NB4 (cell line): Measurements from ENCODE around the gene EPHA1.

Experiments used
- DNase-seq: peaks from one replicate; pipeline ENCODE4 v3.0.0; 2010; ENCODE audit warnings: low read depth
- H3K4me3 ChIP-seq: one replicate; pipeline ENCODE4 v1.5.1; 2011; ENCODE audit warnings: mild to moderate bottlenecking, low read depth, low read length, moderate library complexity
- MAX ChIP-seq: IDR thresholded peaks from 2 replicates; pipeline ENCODE4 v1.6.1; 2011; ENCODE audit warnings: low read depth, low read length
- MYC ChIP-seq: IDR thresholded peaks from 2 replicates; pipeline ENCODE4 v1.6.1; 2011; ENCODE audit warnings: low read depth, low read length
- POLR2A ChIP-seq: IDR thresholded peaks from 2 replicates; pipeline ENCODE4 v1.6.1; 2011; ENCODE audit warnings: mild to moderate bottlenecking; ENCODE audit not compliant: insufficient read length; ENCODE audit errors: extremely low read depth
- TF ChIP-seq, protein P1 (sequence below): IDR thresholded peaks from one replicate; pipeline ENCODE4 v1.5.1; 2012; ENCODE audit warnings: low read depth, low read length

EPHA1 gene

GRCh38 chr7:143388491-143389101, 20.1 kb downstream of the EPHA1 start:
- TF ChIP-seq MYC (no peak), MAX (no peak), POLR2A (no peak)
- TF ChIP-seq, protein P1, sequence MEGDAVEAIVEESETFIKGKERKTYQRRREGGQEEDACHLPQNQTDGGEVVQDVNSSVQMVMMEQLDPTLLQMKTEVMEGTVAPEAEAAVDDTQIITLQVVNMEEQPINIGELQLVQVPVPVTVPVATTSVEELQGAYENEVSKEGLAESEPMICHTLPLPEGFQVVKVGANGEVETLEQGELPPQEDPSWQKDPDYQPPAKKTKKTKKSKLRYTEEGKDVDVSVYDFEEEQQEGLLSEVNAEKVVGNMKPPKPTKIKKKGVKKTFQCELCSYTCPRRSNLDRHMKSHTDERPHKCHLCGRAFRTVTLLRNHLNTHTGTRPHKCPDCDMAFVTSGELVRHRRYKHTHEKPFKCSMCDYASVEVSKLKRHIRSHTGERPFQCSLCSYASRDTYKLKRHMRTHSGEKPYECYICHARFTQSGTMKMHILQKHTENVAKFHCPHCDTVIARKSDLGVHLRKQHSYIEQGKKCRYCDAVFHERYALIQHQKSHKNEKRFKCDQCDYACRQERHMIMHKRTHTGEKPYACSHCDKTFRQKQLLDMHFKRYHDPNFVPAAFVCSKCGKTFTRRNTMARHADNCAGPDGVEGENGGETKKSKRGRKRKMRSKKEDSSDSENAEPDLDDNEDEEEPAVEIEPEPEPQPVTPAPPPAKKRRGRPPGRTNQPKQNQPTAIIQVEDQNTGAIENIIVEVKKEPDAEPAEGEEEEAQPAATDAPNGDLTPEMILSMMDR, result no peak
- H3K4me3 ChIP-seq, result no peak overlapping the region
- no peak for DNase-seq

- TF ChIP-seq MAX, result no peak
- TF ChIP-seq POLR2A, result no peak
- no peak for TF ChIP-seq MYC
- TF ChIP-seq, protein P1, result no peak
- DNase-seq, result no peak
Observed at GRCh38 chr7:143388051-143388450, 20.6 kb downstream of the EPHA1 start.

GRCh38 chr7:143387156-143387975, 21.3 kb downstream of the EPHA1 start:
- no peak for DNase-seq
- no peak overlapping the region for H3K4me3 ChIP-seq
- TF ChIP-seq, protein P1, result no peak
- TF ChIP-seq MYC (no peak), MAX (no peak), POLR2A (no peak)

More at GRCh38 chr7:143388051-143388450, 20.6 kb downstream of the EPHA1 start:
- no peak overlapping the region for H3K4me3 ChIP-seq

- peak; percentile 81 for DNase-seq
- no peak for TF ChIP-seq MAX
- TF ChIP-seq MYC, result no peak
- TF ChIP-seq POLR2A, result no peak
- TF ChIP-seq, protein P1, result no peak
- peak overlapping the region; percentile 92 for H3K4me3 ChIP-seq
Observed at GRCh38 chr7:143385891-143386781, 22.5 kb downstream of the EPHA1 start.

- peak; percentile 94 for DNase-seq
- peak; percentile 13 for TF ChIP-seq MAX
- no peak for TF ChIP-seq MYC
- TF ChIP-seq, protein P1, result no peak
- no peak for TF ChIP-seq POLR2A
Observed at GRCh38 chr7:143384661-143385631, 23.7 kb downstream of the EPHA1 start.

More at GRCh38 chr7:143384661-143385631, 23.7 kb downstream of the EPHA1 start:
- H3K4me3 ChIP-seq, result peak overlapping the region; percentile 92
